SK-N-SH treated with all-trans-retinoic acid at 6 μM for 48 hours (cell line): Measurements from ENCODE around the gene ZNF143.

Experiments used
- ATAC-seq: fragments of 200-7000 bp; cut with Tn5 transposase; 3 replicates; pipeline ENCODE4 v1.9.1; 2020; ENCODE audit warnings: mild to moderate bottlenecking, moderate library complexity
- ARNTL ChIP-seq: fragments of 450-650 bp; formaldehyde crosslinking; IDR thresholded peaks from 2 replicates; pipeline ENCODE4 v1.5.0; 2020; ENCODE audit warnings: low read depth, mild to moderate bottlenecking, moderate library complexity, borderline replicate concordance
- BACH2 ChIP-seq: fragments of 250-450 bp; sonication (Bioruptor Pico); IDR thresholded peaks from 2 replicates; pipeline ENCODE4 v1.9.0; 2021; ENCODE audit warnings: mild to moderate bottlenecking, borderline replicate concordance
- CREB5 ChIP-seq: fragments of 250-450 bp; sonication (Bioruptor Pico); IDR thresholded peaks from 2 replicates; pipeline ENCODE4 v1.5.1; 2020; ENCODE audit warnings: low read depth, mild to moderate bottlenecking, moderate library complexity
- CSRNP3 ChIP-seq: fragments of 250-450 bp; sonication (Bioruptor Pico); IDR thresholded peaks from 2 replicates; pipeline ENCODE4 v1.5.1; 2021; ENCODE audit warnings: mild to moderate bottlenecking, moderate library complexity
- ESRRG ChIP-seq: fragments of 250-450 bp; sonication (Bioruptor Pico); IDR thresholded peaks from 2 replicates; pipeline ENCODE4 v1.6.1; 2021; ENCODE audit warnings: mild to moderate bottlenecking
- ISL1 ChIP-seq: fragments of 250-450 bp; sonication (Bioruptor Pico); IDR thresholded peaks from 2 replicates; pipeline ENCODE4 v2.1.2; 2022; ENCODE audit warnings: mild to moderate bottlenecking, moderate library complexity
- OSR1 ChIP-seq: fragments of 250-450 bp; sonication (Bioruptor Pico); IDR thresholded peaks from 2 replicates; pipeline ENCODE4 v1.8.0; 2022; ENCODE audit warnings: moderate library complexity, mild to moderate bottlenecking, inconsistent platforms
- PATZ1 ChIP-seq: fragments of 250-450 bp; sonication (Bioruptor Pico); IDR thresholded peaks from 2 replicates; pipeline ENCODE4 v1.8.0; 2020; ENCODE audit warnings: mild to moderate bottlenecking, moderate library complexity, borderline replicate concordance
- POU6F1 ChIP-seq: fragments of 250-450 bp; sonication (Bioruptor Pico); IDR thresholded peaks from 2 replicates; pipeline ENCODE4 v1.8.0; 2021; ENCODE audit warnings: low read depth, mild to moderate bottlenecking, moderate library complexity, borderline replicate concordance
- PPARA ChIP-seq: fragments of 250-450 bp; sonication (Bioruptor Pico); IDR thresholded peaks from 2 replicates; pipeline ENCODE4 v1.5.0; 2020; ENCODE audit warnings: mild to moderate bottlenecking, borderline replicate concordance
- RARB ChIP-seq: fragments of 250-450 bp; sonication (Bioruptor Pico); IDR thresholded peaks from 2 replicates; pipeline ENCODE4 v1.8.0; 2021; ENCODE audit warnings: mild to moderate bottlenecking, moderate library complexity
- SNAI2 ChIP-seq: fragments of 250-450 bp; sonication (Bioruptor Pico); IDR thresholded peaks from 2 replicates; pipeline ENCODE4 v1.5.0; 2020; ENCODE audit warnings: mild to moderate bottlenecking, moderate library complexity
- TOX ChIP-seq: fragments of 250-450 bp; sonication (Bioruptor Pico); IDR thresholded peaks from 2 replicates; pipeline ENCODE4 v1.8.0; 2021; ENCODE audit warnings: mild to moderate bottlenecking, moderate library complexity, borderline replicate concordance
- TSHZ2 ChIP-seq: fragments of 250-450 bp; sonication (Bioruptor Pico); IDR thresholded peaks from 2 replicates; pipeline ENCODE4 v1.5.0; 2020; ENCODE audit warnings: mild to moderate bottlenecking, moderate library complexity
- ZC3H10 ChIP-seq: fragments of 250-450 bp; sonication (Bioruptor Pico); IDR thresholded peaks from 2 replicates; pipeline ENCODE4 v1.5.1; 2021; ENCODE audit warnings: mild to moderate bottlenecking, moderate library complexity
- ZFP3 ChIP-seq: fragments of 250-450 bp; sonication (Bioruptor Pico); IDR thresholded peaks from 2 replicates; pipeline ENCODE4 v1.5.0; 2020; ENCODE audit warnings: mild to moderate bottlenecking, moderate library complexity
- ZFP30 ChIP-seq: fragments of 450-650 bp; formaldehyde crosslinking; IDR thresholded peaks from 2 replicates; pipeline ENCODE4 v1.5.0; 2022; ENCODE audit warnings: mild to moderate bottlenecking, moderate library complexity
- ZNF565 ChIP-seq: fragments of 450-650 bp; formaldehyde crosslinking; conservative IDR thresholded peaks from 2 replicates; pipeline ENCODE4 v1.5.0; 2020; ENCODE audit warnings: low read depth, mild to moderate bottlenecking, moderate library complexity
- ZNF70 ChIP-seq: fragments of 450-650 bp; formaldehyde crosslinking; IDR thresholded peaks from 2 replicates; pipeline ENCODE4 v1.5.0; 2020; ENCODE audit warnings: mild to moderate bottlenecking, moderate library complexity

ZNF143 gene

GRCh38 chr11:9568161-9568853 is 107.5 kb downstream of the ZNF143 start:
- no peak for TF ChIP-seq TSHZ2 (CRISPR knock-in tag)
- no peak for TF ChIP-seq BACH2 (CRISPR knock-in tag)
- no peak for TF ChIP-seq CREB5 (CRISPR knock-in tag)
- no peak for TF ChIP-seq PPARA (CRISPR knock-in tag)
- no peak for ATAC-seq

GRCh38 chr11:9568854-9569587 is 108.2 kb downstream of the ZNF143 start:
- no peak for TF ChIP-seq CREB5 (CRISPR knock-in tag)
- no peak for TF ChIP-seq RARB (CRISPR knock-in tag)
- TF ChIP-seq ZNF70 (CRISPR knock-in tag), result no peak
- no peak for TF ChIP-seq TSHZ2 (CRISPR knock-in tag)
- TF ChIP-seq POU6F1 (CRISPR knock-in tag), result no peak
- TF ChIP-seq BACH2 (CRISPR knock-in tag), result no peak
- TF ChIP-seq ESRRG (CRISPR knock-in tag), result no peak
- no peak for TF ChIP-seq TOX
- TF ChIP-seq ZC3H10, result no peak
- TF ChIP-seq OSR1 (CRISPR knock-in tag), result no peak
- no peak for TF ChIP-seq ZFP30
- no peak for TF ChIP-seq ZNF565 (CRISPR knock-in tag)
- TF ChIP-seq ISL1 (CRISPR knock-in tag), result no peak
- no peak for TF ChIP-seq ZFP3 (CRISPR knock-in tag)
- TF ChIP-seq ARNTL (CRISPR knock-in tag), result no peak

GRCh38 chr11:9569588-9570164 is 108.9 kb downstream of the ZNF143 start:
- ATAC-seq, result no peak
- no peak for TF ChIP-seq ZFP3 (CRISPR knock-in tag)
- no peak for TF ChIP-seq ZFP30
- no peak for TF ChIP-seq SNAI2 (CRISPR knock-in tag)
- TF ChIP-seq ARNTL (CRISPR knock-in tag), result no peak
- TF ChIP-seq ZNF70 (CRISPR knock-in tag), result no peak
- no peak for TF ChIP-seq ZNF565 (CRISPR knock-in tag)
- TF ChIP-seq ESRRG (CRISPR knock-in tag), result no peak
- TF ChIP-seq RARB (CRISPR knock-in tag), result no peak
- no peak for TF ChIP-seq PATZ1 (CRISPR knock-in tag)
- no peak for TF ChIP-seq TOX
- TF ChIP-seq CSRNP3 (CRISPR knock-in tag), result no peak
- TF ChIP-seq ISL1 (CRISPR knock-in tag), result no peak

More at GRCh38 chr11:9568854-9569587, 108.2 kb downstream of the ZNF143 start:
- ATAC-seq, result peak; percentile 8; the same call in 2 of the 3 replicates
